GM12865 (cell line): ENCODE results near the gene SPATS2.
"Not testable (repeated sequence)": the region's sequence is repeated elsewhere in the genome, so short reads cannot be mapped to it uniquely, and the experiment has no call there.

ENCODE experiments used
- DNase-seq: peaks from one replicate; pipeline ENCODE4 v3.0.0; 2010; ENCODE audit warnings: low read depth
- H3K4me3 ChIP-seq: 2 replicates; pipeline ENCODE4 v1.5.1; 2011; ENCODE audit warnings: mild to moderate bottlenecking, low read depth, low read length, control low read depth
- CTCF ChIP-seq: IDR thresholded peaks from 2 replicates; pipeline ENCODE4 v1.5.1; 2011; ENCODE audit warnings: low read length, control low read depth, low read depth, inconsistent platforms; ENCODE audit not compliant: insufficient read depth; ENCODE audit errors: missing control alignments

Gene SPATS2

DNA sequence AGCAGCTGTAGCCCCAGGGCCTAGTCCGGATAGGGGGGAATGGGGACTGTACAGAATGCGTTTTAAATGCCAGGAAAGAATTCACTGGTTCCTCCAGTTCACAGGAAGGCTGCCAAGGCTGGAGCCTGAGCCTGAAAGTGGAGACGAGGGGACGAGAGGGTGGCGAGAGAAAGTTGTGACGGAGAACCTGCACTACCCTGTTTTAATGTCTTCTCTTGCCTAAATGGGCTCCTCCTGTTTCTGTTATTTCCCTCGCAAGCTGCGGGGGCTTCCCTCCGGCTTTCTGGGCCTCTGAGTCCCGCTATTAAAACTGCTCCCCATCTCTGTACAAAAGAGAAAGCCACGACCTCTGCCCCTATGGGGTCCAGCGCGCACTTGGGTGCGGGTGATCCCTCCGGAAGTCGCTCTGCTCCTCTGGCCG, 34.8 kb upstream of the SPATS2 start:
- no peak for TF ChIP-seq CTCF
- H3K4me3 ChIP-seq, result no peak overlapping the region
- DNase-seq, result no peak

DNA sequence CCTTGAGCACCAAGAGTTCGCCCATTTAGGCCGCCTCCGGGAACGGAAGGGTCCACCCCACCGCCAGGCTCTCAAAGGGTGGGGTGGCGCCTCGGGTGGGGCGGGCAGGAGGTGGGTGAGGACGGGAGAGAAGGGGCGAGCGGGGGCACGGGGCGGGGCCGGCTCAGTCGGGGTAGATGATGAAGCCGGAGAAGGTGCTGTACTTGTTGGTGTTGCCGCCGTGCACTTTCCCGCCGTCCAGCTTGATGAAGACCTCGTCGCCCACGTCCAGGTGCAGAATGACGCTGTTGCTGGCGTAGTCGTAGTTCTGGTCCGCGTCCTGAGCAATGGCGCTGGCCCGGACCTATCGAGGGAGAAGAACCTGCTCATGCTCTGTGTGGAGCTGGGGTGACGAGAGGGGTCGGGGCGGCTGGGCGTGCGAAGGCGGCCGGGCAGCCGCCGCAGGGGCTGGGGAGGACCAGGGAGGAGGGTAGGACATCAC, 34.3 kb upstream of the SPATS2 start:
- DNase-seq, result no peak
- no peak for TF ChIP-seq CTCF

GRCh38 chr12:49333778-49334177, 33.5 kb upstream of the SPATS2 start:
- not testable (repeated sequence) for H3K4me3 ChIP-seq, DNase-seq

More for the DNA sequence above, 34.3 kb upstream of the SPATS2 start:
- H3K4me3 ChIP-seq, result no peak overlapping the region

- no peak overlapping the region for H3K4me3 ChIP-seq
- no peak for TF ChIP-seq CTCF
- no peak for DNase-seq
These were observed 33.0 kb upstream of the SPATS2 start for GRCh38 chr12:49334226-49334625.

DNA sequence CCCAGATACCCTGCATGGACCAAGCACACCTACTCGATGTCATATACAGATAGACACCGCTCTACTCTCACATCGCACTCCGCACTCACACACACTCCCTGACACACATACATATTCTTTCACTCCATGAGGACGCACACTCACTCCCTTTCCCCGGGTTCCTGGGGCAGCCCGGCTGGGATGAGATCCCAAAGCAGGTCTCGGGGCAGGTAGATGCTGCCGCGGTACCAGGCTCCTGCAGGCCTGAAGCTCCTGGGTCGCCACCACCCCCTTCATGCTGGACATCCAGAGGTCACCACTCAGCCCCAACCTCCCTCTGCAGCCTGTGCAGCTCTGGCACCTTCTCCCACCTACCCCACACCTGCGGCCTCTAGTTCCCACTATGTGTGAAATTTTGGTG, 32.6 kb upstream of the SPATS2 start:
- DNase-seq, result no peak
- no peak overlapping the region for H3K4me3 ChIP-seq
- TF ChIP-seq CTCF, result no peak

DNA sequence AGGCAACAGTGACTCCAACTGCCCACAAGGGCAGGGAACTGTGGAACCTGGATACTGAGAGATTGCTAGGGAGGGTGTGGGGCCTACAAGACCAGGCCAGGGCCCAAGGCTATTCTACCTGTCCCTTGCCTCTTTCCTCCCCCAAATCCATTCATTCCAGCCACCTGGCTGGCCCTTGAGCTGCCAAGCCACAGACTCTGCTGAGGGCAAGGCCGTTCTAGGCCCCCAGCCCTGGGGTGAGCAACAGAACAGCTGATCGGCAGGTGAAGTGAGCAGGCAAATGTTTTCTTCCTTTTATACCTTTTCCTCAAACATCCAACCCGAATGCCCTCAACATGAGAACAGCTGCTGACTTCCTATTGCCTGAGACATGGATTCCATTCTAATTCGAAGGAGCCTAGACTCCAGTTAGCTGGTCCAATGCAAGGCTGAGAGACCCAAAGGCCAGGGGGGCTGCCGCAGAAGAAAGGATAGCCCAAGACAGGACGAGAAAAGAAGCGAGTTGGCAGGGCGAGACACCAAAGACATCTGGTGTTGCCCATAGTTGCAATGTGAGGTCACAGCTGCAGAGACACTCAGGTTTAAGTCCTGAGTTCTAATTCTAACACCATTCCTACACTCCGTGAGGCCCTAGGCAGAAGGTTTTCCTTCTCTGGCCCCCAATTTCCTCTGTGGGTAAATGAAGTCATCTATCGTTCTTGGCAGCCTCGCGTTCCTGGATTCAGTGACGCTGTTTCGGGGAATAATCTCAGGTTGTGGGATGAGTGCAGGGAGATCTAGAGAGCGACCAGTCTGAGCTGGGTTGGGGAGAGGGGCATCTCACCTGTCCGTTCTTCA, 31.9 kb upstream of the SPATS2 start:
- no peak for DNase-seq
- no peak for TF ChIP-seq CTCF
- no peak overlapping the region for H3K4me3 ChIP-seq

GRCh38 chr12:49335955-49336644, 31.2 kb upstream of the SPATS2 start:
- DNase-seq, result no peak
- no peak for TF ChIP-seq CTCF
- H3K4me3 ChIP-seq, result no peak overlapping the region
